HG02678 (cell line): ENCODE data around the gene SLC30A2.
A peak's percentile ranks its signal among the peaks of the same experiment; 100 is the strongest.

Experiments used
- ATAC-seq: cut with Tn5 transposase; IDR thresholded peaks from one replicate; pipeline ENCODE4 v1.9.1; 2021; ENCODE audit warnings: mild to moderate bottlenecking, moderate library complexity; ENCODE audit not compliant: unreplicated experiment

The SLC30A2 gene

DNA sequence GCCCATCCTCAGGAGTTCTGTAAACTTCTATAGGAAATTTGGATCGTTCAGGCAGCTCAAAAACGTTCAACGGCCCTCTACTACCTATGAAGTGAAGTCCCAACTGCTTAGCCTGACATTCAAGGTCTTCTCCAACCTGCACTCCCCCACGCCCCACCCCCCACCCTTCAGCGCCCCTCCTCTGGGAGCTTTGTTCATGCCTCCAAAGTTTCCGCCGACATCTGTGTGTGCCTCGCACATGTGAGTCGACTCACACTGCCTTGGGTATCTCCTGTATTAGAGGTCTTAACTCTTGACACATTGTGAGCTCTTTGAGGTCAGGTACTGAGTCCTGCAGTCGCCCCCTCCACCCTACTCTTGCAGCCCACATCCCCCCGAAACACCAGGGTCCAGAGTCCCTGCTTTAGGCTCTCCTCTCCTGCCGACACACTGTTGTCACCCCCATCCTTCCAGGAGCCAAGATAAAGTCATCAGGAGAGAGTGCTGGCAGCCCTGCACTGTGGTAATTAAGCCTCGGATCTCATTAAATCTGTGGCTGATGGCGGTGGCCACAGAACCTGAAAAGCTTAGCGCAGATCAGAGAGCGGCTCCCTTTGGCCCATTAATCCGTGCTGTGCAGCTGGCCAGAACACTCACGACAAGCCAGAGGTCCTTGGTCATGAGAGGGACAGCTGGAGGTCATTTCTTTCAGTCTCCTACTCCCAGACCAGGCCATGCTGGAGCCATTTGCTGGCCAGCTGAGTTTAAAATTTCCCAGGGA lies 46.7 kb downstream of the SLC30A2 start:
- no peak for ATAC-seq

DNA sequence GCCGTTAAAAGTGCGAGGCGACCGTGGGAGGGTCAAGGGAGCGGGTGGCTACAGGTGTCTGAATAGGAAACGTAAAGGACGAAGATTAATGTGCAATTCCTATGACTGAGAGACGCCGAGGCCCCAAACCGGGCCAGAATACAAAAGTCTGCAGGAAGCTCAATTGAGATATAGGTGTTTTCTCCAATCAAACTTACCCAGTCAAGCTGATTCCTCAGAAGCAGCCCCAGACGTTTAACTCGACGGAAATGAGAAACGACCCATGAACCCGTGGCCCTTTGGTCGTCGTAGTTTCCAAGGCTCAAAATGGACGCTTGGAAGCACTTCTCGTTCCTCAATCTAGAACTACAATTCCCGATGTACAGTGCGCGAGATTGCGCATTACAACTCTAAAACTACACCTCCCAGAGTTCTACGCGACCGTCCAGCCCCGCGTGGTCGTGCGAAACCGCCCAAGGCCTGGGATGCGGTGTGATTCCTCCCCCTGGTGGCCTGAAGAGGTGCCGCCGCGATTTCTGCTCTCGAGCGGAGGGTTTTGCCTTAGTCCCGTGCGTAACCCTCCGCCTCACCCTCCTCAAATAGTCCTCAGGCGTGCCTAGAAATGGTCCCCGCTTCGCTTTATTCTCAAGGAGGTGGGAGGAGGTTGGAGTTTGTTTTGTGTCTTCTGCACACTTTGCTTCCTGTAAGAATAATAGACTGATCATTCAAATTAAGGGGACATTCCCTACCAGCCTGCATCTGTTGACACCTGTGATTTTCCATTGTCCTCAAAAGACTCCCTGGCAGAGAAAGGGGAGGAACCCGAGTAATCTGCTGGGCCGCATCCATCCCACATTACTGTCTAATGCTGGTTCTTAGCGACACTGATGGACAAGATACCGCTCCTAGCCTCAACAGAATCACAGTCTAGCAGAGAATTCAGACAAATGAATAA lies 47.8 kb downstream of the SLC30A2 start, which contains the start of gene PAFAH2:
PAFAH2 (minus strand) TSS at position 236 of the 934 bp plus-strand sequence. CDS start 7,247 bp downstream, outside the sequence.
- ATAC-seq: peak; percentile 96

DNA sequence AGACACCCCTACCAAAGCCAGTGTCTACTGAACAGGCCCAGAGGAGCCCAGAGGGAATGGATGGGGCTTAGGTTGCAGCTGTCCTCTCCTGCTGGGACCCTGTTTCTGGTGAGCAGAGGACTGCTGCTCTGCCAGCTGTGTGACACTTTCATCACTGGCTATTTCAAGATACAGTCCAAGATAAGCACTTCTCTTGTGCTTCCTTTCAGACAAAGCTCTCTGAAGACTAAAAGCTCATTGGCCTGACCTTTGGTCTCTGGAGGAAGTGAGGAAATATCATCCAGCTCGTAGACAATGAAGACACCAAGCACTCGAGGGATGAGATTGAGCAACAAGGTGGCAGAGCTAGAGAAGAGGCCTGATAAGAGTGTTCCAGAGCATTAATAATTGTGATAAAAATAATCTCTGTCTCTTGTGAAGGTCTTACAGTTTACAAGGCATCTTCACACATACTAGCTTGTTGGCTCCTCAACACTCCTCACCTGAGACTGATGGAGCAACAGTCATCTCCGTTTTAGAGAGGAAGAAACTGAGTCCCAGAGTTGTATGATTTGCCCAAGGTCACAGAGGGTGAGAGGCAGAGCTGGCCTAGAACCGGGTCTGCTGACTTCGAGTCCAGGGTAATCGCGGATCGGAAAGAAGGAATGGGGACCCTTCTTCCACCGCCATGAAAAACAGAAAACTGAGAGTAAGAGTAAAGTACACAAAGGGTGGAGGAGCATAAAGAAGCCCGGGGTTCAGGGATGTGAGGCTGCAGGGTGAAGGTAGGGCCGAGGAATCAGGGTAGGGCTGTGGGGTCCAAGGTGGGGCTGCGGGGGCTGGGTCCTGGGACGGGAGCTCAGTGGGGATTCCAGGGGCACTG lies 48.7 kb downstream of the SLC30A2 start:
- no peak for ATAC-seq

DNA sequence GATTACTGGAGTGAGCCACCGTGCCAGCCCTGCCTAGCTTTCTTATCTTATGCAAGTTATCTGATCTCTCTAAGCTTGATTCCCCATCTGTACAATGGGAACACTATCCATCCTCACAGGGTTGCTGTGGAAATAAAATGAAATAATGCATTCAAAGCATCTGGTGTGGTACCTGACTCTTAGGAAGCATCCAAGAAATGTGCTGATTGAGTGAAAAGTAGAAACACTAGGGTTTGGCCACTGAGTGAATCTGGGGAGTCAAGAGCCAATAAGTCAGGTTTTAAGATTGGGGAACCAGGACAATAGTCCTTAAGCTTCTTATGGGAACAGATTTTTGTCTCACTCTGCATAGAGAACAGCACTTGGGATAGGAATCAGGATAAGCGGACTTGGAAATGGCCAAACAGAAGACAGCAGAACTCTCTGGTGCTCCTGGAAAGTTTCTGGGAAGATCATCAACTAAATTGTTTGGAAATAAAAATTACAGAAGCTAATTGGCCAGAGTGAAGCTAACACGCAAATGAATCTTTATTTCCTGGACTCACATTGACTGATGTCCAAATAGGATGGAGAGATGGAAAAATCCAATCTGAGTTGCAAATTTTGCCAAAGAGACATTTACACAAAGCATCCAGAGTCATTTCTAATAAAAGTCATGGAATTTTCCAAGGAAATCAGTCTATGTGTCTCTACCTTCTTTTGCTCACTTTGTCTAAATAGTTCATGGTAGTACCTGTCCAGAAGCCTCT lies 51.3 kb downstream of the SLC30A2 start:
- no peak for ATAC-seq

DNA sequence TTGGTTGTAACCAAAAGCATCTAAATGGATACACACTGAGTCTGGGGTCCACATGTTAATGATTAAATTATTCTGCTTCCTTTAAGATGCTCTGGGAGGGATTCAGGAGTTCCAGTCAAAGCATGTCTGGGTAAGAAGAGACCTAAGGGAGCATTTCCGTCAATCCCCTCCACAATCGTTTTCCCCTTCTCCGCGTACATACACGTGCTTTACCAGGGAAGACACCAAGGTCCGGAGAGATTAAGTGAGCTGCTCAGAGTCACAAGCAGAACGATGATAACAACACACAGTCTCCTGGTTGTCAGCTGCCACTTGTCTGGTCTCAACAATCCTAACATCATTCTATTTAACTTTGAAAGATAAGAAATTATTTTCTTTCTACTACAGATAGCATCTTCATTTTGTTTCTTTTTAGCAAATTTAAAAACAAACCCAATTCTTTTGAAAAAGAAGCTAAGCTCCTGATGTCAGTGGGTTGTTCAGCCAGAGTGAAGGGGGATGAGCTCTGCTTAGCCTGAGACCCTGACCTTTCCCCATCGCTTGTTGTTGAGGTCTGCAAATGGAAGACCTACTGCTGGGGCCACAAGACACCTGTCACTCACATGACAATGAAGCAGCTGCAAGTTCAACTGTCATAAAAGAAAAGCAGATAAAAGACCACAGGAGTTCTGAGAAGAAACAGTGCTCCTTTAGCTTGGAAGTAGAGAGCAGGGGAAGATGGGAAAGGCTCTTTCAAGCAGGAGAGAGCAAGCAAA lies 52.5 kb downstream of the SLC30A2 start:
- ATAC-seq: no peak

DNA sequence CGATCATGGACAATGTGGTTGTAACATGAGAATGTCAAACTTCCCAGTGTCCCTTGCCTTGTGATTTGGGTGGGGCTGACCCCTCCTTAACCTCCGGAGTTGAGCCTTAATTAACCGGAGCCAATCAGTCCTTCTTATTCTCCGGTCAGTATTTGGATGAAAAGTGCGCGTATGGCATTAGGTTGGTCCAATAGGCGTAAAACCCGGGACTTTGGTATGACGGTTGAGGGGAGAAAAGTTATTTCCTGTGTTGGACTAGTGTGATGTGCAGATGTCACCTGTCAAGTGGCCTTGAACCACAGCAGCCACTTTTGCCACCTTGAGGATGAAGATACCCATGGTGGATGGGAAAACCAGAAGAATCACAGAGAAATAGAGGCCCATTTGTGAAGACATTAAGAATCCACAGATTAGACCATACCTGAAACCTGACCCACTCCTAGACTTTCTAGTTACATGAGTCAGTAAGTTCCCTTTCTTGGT lies 53.2 kb downstream of the SLC30A2 start:
- ATAC-seq: no peak

DNA sequence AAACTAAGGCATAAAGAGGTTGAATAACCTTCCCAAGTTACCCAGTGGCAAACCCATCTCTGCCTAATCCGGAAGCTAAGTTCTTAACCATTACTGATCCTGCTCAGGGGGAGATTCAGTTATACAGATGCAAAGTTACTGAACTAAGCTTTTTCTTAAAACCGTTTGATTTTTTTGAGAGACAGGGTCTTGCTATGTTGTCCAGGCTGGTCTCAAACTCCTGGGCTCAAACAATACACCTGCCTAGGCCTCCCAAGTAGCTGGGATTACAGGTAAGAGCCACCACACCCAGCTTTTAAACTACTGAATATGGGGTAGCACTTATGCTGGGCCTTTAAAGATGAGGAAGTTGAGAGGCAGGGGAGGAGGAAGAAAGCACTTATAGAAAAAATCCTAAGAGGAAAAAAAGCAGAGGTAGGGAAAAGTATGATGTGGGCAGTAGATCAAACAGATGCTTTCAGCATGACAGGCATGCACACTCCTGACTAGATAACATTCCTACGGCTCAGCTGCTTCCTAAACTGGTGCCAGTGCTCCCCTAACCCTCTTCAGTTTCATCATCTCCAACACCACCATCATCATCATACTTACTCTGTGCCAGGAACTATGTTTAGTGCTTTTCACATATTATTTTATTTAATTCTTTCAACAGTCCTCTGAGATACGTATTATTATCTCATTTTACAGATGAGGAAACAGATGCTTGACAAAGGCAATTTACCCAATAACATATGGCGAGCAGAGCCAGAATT lies 53.8 kb downstream of the SLC30A2 start:
- ATAC-seq: no peak

DNA sequence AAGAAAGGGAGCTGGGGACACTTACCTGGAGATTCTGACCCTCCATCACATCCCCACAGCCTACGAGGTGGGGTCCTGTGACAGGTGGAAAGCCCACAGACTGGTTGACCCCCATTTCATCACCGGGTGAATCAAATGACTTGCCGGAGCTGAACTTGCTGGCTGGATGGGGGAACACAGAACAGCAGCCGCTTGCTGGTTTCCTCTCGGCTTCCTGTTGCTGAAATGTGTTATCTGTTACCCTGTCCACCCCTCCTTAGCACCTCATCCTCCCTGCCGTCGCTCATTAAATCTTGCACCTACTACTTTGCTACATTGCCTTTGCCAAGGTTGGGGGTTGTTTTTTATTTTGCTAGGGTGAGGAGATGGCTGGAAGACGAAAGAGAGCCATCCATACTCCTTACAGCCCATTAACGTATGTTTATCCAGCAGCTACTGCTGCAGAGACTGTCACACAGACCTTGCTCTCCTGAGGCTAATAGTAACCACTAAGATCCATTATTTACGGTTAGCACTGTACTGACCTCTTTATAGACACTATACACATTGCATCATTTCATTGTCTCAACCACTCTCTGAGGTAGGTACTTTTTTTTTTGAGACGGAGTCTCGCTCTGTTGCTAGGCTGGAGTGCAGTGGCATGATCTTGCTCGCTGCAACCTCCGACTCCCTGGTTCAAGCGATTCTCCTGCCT lies 55.1 kb downstream of the SLC30A2 start:
- no peak for ATAC-seq

DNA sequence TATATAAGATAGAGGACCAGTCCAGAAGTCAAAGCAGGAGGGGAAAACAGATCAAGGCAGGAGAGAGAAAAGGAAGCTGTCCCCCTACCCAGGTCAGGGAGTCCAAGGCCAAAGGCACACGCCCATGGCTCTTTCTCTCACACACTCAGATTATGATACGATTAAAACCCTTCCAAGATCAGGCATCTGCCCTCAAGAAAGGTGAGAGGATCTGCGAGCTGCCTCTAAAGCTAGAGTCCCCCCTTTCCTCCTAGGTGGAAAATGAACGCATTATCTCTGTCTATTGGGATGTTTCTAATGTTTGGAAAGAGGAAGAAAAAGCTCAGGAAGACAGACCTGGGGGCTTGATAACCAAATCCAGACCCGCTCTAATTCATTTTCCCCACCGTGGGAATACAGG lies 55.7 kb downstream of the SLC30A2 start:
- no peak for ATAC-seq

DNA sequence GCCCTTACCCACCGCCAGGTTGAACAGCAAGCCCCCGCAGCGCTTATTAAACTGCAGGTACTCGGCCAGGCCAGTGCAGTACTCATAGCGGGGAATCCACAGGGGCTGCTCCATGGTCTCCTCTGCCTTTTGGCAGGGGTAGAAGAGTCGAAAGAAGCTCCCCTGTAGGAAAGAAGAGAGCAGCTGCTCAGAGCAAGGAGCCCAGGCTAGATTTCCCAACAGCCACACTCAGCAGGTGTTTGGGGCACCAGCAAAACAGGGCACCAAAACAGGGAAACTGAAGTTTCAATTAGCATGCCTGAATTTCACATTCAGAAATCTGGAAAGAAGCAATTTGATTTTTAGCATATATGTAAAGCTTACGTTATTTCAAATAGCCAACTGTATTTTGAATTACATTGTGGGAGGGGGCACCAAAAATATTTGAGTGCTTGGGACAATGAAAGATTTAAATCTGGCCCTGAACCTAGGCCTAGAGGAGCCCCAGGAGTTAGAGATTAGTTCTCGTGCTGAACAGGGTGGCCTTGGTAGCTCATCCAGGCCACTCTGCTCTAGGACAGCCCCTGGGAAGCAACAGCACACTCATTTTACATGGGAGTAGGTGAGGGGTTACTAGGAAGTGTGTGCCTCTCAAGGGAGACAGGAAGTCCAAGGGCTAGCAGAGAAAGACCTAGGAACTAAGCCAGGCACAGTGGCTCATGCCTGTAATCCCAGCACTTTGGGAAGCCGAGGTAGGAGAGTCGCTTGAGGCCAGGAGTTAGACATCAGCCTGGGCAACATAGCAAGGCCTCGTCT lies 56.3 kb downstream of the SLC30A2 start:
- no peak for ATAC-seq

DNA sequence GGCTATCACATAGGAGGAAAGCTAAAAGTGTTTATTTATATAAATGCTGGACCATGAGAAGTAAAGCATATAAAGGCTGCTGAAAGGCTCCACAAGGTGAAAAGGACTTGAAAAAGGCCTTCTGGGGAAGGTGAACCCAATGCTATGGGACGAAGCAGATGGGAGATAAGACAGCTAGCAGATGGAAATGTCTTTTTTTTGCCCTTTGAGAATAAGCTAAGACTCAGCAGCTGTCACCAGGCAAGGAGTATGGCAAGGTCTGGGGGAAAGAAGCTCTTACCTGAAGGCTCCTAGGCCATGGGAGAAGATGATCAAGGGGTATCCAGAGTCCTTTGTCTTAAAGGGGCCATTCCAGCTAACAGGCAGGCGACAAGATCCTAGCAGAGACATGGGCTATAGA lies 58.0 kb downstream of the SLC30A2 start:
- no peak for ATAC-seq
